GM12892 (cell line): ENCODE measurements around the gene ECPAS.

ENCODE experiments used
- POLR2A ChIP-seq: IDR thresholded peaks from 2 replicates; pipeline ENCODE4 v1.6.1; 2011; ENCODE audit warnings: low read depth, low read length, control low read depth
- POLR2AphosphoS5 ChIP-seq: IDR thresholded peaks from 2 replicates; pipeline ENCODE4 v1.6.1; 2011; ENCODE audit warnings: low read depth, low read length, control low read depth
- TAF1 ChIP-seq: IDR thresholded peaks from 2 replicates; pipeline ENCODE4 v1.6.1; 2011; ENCODE audit warnings: low read depth, mild to moderate bottlenecking, control low read depth, low read length, borderline replicate concordance

- TF ChIP-seq POLR2A (no peak), POLR2AphosphoS5 (no peak), TAF1 (no peak)
Measured at GRCh38 chr9:111456529-111456928, 27.7 kb downstream of the ECPAS start.
